Erythroblast (primary cell): Measurements from ENCODE around the gene ALPG.
"Not testable (repeated sequence)": the region's sequence is repeated elsewhere in the genome, so short reads cannot be mapped to it uniquely, and the experiment has no call there.

ENCODE experiments used
- GATA1 ChIP-seq: IDR thresholded peaks from 2 replicates; pipeline ENCODE4 v1.6.1; 2011; ENCODE audit warnings: low read depth, mild to moderate bottlenecking, control low read depth, low read length, moderate library complexity
- POLR2A ChIP-seq: IDR thresholded peaks from 2 replicates; pipeline ENCODE4 v1.6.1; 2011; ENCODE audit warnings: mild to moderate bottlenecking, low read length

DNA sequence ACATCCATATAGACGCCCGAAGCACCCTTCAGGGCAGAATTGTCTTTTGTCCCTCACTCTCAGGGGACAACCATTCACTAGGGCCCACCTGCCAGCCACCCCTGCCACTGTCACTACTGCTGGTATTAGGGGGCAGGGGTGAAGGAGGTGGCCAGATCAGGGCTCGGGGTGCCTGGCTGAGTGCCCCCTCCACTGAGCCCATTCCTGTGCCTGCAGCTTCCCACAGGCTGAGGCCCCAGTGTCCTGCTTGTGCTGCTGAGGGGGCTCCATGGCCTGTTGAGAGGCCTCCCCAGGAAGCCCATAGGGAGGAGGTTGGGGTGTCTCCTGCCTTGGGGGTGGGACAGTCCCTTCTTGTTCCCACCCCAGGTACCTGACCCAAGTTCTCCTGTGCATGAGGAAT is 45.0 kb downstream of the ALPG start:
- TF ChIP-seq POLR2A, GATA1: not testable (repeated sequence)
